Loucy (cell line): ENCODE measurements around the gene CKMT2.

Experiments
- H2AFZ ChIP-seq: fragments of 200-600 bp; sonication (generic); 2 replicates; pipeline ENCODE4 v1.6.0; 2016; ENCODE audit warnings: antibody characterized with exemption, mild to moderate bottlenecking, low read length, moderate library complexity
- H3F3A ChIP-seq: fragments of 200-600 bp; 2 replicates; pipeline ENCODE4 v1.6.0; 2016; ENCODE audit warnings: antibody characterized with exemption, low read depth, mild to moderate bottlenecking
- H3K27me3 ChIP-seq: fragments of 200-600 bp; sonication (generic); 2 replicates; pipeline ENCODE4 v1.6.1; 2014; ENCODE audit warnings: low read length, mild to moderate bottlenecking; ENCODE audit not compliant: insufficient read depth, poor library complexity, severe bottlenecking
- H3K36me3 ChIP-seq: fragments of 200-600 bp; sonication (generic); 2 replicates; pipeline ENCODE4 v1.6.1; 2016; ENCODE audit warnings: low read length; ENCODE audit not compliant: insufficient read depth
- H3K4me1 ChIP-seq: fragments of 200-600 bp; sonication (generic); 2 replicates; pipeline ENCODE4 v1.5.1; 2014; ENCODE audit warnings: low read length, mild to moderate bottlenecking; ENCODE audit not compliant: insufficient read depth, poor library complexity, severe bottlenecking
- H3K4me2 ChIP-seq: fragments of 200-600 bp; sonication (generic); 2 replicates; pipeline ENCODE4 v1.6.0; 2014; ENCODE audit warnings: antibody characterized with exemption, low read length, low read depth, mild to moderate bottlenecking; ENCODE audit not compliant: poor library complexity, severe bottlenecking
- H3K4me3 ChIP-seq: fragments of 200-600 bp; sonication (generic); 2 replicates; pipeline ENCODE4 v1.5.1; 2014; ENCODE audit warnings: low read length, mild to moderate bottlenecking, mixed read lengths; ENCODE audit not compliant: poor library complexity, severe bottlenecking
- H3K79me2 ChIP-seq: fragments of 200-600 bp; sonication (generic); 2 replicates; pipeline ENCODE4 v1.6.1; 2014; ENCODE audit warnings: low read length; ENCODE audit not compliant: insufficient read depth
- H3K9ac ChIP-seq: fragments of 200-600 bp; sonication (generic); 2 replicates; pipeline ENCODE4 v1.6.0; 2014; ENCODE audit warnings: mild to moderate bottlenecking, low read depth, low read length, moderate library complexity; ENCODE audit not compliant: poor library complexity, severe bottlenecking
- H3K9me2 ChIP-seq: fragments of 200-600 bp; sonication (generic); replicated peaks from 2 replicates; pipeline ENCODE4 v1.6.1; 2016; ENCODE audit warnings: low read depth, low read length, mixed read lengths
- H3K9me3 ChIP-seq: fragments of 200-600 bp; sonication (generic); 2 replicates; pipeline ENCODE4 v1.6.1; 2014; ENCODE audit warnings: mild to moderate bottlenecking, antibody characterized with exemption, low read length, low read depth; ENCODE audit not compliant: insufficient read depth
- H4K20me1 ChIP-seq: fragments of 200-600 bp; sonication (generic); 2 replicates; pipeline ENCODE4 v1.6.0; 2014; ENCODE audit warnings: antibody characterized with exemption, low read length, mild to moderate bottlenecking; ENCODE audit not compliant: insufficient read depth, poor library complexity, severe bottlenecking
- CTCF ChIP-seq: fragments of 200-600 bp; sonication (generic); conservative IDR thresholded peaks from 2 replicates; pipeline ENCODE4 v1.5.1; 2014; ENCODE audit warnings: mild to moderate bottlenecking, antibody characterized with exemption, low read length
- EZH2phosphoT487 ChIP-seq: fragments of 200-600 bp; IDR thresholded peaks from 2 replicates; pipeline ENCODE4 v1.6.1; 2018; ENCODE audit warnings: antibody characterized with exemption, mild to moderate bottlenecking, moderate library complexity, borderline replicate concordance

CKMT2 gene

GRCh38 chr5:81310402-81311063 lies 77.4 kb downstream of the CKMT2 start:
- no peaks in the 10 kb centered on the region for H3K9me3 ChIP-seq
- no peak for TF ChIP-seq EZH2phosphoT487
- TF ChIP-seq CTCF = no peak
- no peaks in the 10 kb centered on the region for H4K20me1 ChIP-seq
- H3K27me3 ChIP-seq = no peaks in the 10 kb centered on the region
- H3K4me3 ChIP-seq = no peak overlapping the region
- H3F3A ChIP-seq = no peaks in the 10 kb centered on the region
- H3K9me2 ChIP-seq = no peaks in the 10 kb centered on the region
- no peak overlapping the region for H3K4me2 ChIP-seq
- H3K36me3 ChIP-seq = peaks cover 2% of the 10 kb centered on the region; the same call in 1 of the 2 replicates
- no peak overlapping the region for H3K9ac ChIP-seq
- no peaks in the 10 kb centered on the region for H3K79me2 ChIP-seq
- H2AFZ ChIP-seq = no peak overlapping the region
- no peaks in the 10 kb centered on the region for H3K4me1 ChIP-seq

GRCh38 chr5:81313278-81313677 lies 80.2 kb downstream of the CKMT2 start:
- Histone ChIP-seq H3K4me3 (no peak overlapping the region), H4K20me1 (no peaks in the 10 kb centered on the region), H3F3A (no peaks in the 10 kb centered on the region), H3K9me3 (no peaks in the 10 kb centered on the region), H2AFZ (no peak overlapping the region), H3K27me3 (no peaks in the 10 kb centered on the region), H3K36me3 (peaks cover 2% of the 10 kb centered on the region; the same call in 1 of the 2 replicates), H3K79me2 (no peaks in the 10 kb centered on the region), H3K4me2 (no peak overlapping the region), H3K9ac (no peak overlapping the region), H3K4me1 (no peaks in the 10 kb centered on the region), H3K9me2 (no peaks in the 10 kb centered on the region)
- TF ChIP-seq CTCF = no peak
- TF ChIP-seq EZH2phosphoT487 = no peak

- H4K20me1 ChIP-seq = no peaks in the 10 kb centered on the region
Measured at GRCh38 chr5:81313686-81314085, 80.6 kb downstream of the CKMT2 start.

More at GRCh38 chr5:81313686-81314085, 80.6 kb downstream of the CKMT2 start:
- TF ChIP-seq CTCF = no peak
- TF ChIP-seq EZH2phosphoT487 = no peak
- no peaks in the 10 kb centered on the region for H3F3A ChIP-seq
- H3K27me3 ChIP-seq = no peaks in the 10 kb centered on the region
- no peaks in the 10 kb centered on the region for H3K9me3 ChIP-seq
- H3K4me2 ChIP-seq = no peak overlapping the region
- H3K9ac ChIP-seq = no peak overlapping the region
- no peak overlapping the region for H2AFZ ChIP-seq
- H3K79me2 ChIP-seq = no peaks in the 10 kb centered on the region
- peaks cover 2% of the 10 kb centered on the region; the same call in 1 of the 2 replicates for H3K36me3 ChIP-seq
- no peaks in the 10 kb centered on the region for H3K9me2 ChIP-seq
- no peak overlapping the region for H3K4me3 ChIP-seq
- no peaks in the 10 kb centered on the region for H3K4me1 ChIP-seq
